Keratinocyte (primary cell): ENCODE data around the gene HERC2. TPM values are rescaled to one million over a fixed set of nuclear protein-coding genes. Genes with fewer than 3 reads are reported as not detected.
A peak's percentile ranks its signal among the peaks of the same experiment; 100 is the strongest.

Experiments used
- DNase-seq: peaks from one replicate; pipeline ENCODE4 v3.0.0-alpha.2; 2011; ENCODE audit warnings: low read depth, missing footprints, low spot score
- FAIRE-seq: peaks from 2 replicates; lab custom pipeline; 2011; peaks lifted over from hg19 to GRCh38; lab: Jason Lieb, UNC
- H2AFZ ChIP-seq: 2 replicates; pipeline ENCODE4 v1.6.0; 2012; ENCODE audit warnings: low read length, control low read depth, inconsistent platforms; ENCODE audit not compliant: control insufficient read depth
- H3K27ac ChIP-seq: 2 replicates; pipeline ENCODE4 v1.5.1; 2011; ENCODE audit warnings: low read length; ENCODE audit not compliant: control insufficient read depth, insufficient read depth
- H3K27me3 ChIP-seq: 3 replicates; pipeline ENCODE4 v1.6.0; 2011; ENCODE audit warnings: low read length; ENCODE audit not compliant: control insufficient read depth, insufficient read depth; ENCODE audit errors: extremely low read depth
- H3K36me3 ChIP-seq, 2 experiments: 2 replicates in 1 of 2; 3 replicates in 1 of 2; pipeline ENCODE4 v1.5.1; 2011; ENCODE audit warnings: low read length in 2 of 2, mild to moderate bottlenecking in 1 of 2; ENCODE audit not compliant: control insufficient read depth in 2 of 2, insufficient read depth in 2 of 2; ENCODE audit errors: extremely low read depth in 1 of 2
- H3K4me1 ChIP-seq: 3 replicates; pipeline ENCODE4 v1.5.1; 2011; ENCODE audit warnings: low read length; ENCODE audit not compliant: control insufficient read depth, insufficient read depth; ENCODE audit errors: extremely low read depth
- H3K4me2 ChIP-seq: 3 replicates; pipeline ENCODE4 v1.6.0; 2011; ENCODE audit warnings: low read depth, low read length; ENCODE audit not compliant: control insufficient read depth, insufficient read depth; ENCODE audit errors: extremely low read depth
- H3K4me3 ChIP-seq, 3 experiments: fragments of 200-600 bp in 1 of 3; sonication (generic) in 1 of 3; 2 replicates in 2 of 3; 3 replicates in 1 of 3; pipeline ENCODE4 v1.5.1; 2011 to 2016; ENCODE audit warnings: low read length in 3 of 3, mild to moderate bottlenecking in 3 of 3, control low read depth in 2 of 3, inconsistent platforms in 1 of 3, low read depth in 1 of 3, mixed read lengths in 1 of 3, mixed run types in 1 of 3, moderate library complexity in 1 of 3; ENCODE audit not compliant: control insufficient read depth in 2 of 3, insufficient read depth in 2 of 3; ENCODE audit errors: extremely low read depth in 1 of 3
- H3K79me2 ChIP-seq: 2 replicates; pipeline ENCODE4 v1.6.0; 2012; ENCODE audit warnings: low read length; ENCODE audit not compliant: control insufficient read depth, insufficient read depth
- H3K9ac ChIP-seq: 3 replicates; pipeline ENCODE4 v1.6.0; 2011; ENCODE audit warnings: low read length; ENCODE audit not compliant: control insufficient read depth, insufficient read depth; ENCODE audit errors: extremely low read depth
- H3K9me1 ChIP-seq: 3 replicates; pipeline ENCODE4 v1.6.0; 2011; ENCODE audit warnings: low read length; ENCODE audit not compliant: control insufficient read depth, insufficient read depth; ENCODE audit errors: extremely low read depth
- H3K9me3 ChIP-seq: 2 replicates; pipeline ENCODE4 v1.5.1; 2012; ENCODE audit warnings: low read depth, low read length; ENCODE audit not compliant: control insufficient read depth
- H4K20me1 ChIP-seq: 3 replicates; pipeline ENCODE4 v1.6.0; 2011; ENCODE audit warnings: low read length; ENCODE audit not compliant: control insufficient read depth, insufficient read depth; ENCODE audit errors: extremely low read depth
- EZH2 ChIP-seq: IDR thresholded peaks from one replicate; pipeline ENCODE4 v1.6.1; 2012; ENCODE audit warnings: inconsistent platforms, mild to moderate bottlenecking, low read length, moderate library complexity
- dilution Hi-C: fragments of 300-500 bp; cut with MboI; formaldehyde crosslinking; loops from one replicate; pipeline ENCODE4 v1.7.0; 2020; ENCODE audit warnings: low sequenced_read_pairs; ENCODE audit not compliant: extremely low pct_ligation_motif_present
- polyA plus RNA-seq, 5 experiments: library from polyadenylated mRNA; depleted of rRNA in 3 of 5; stranded (reverse) in 3 of 5; stranded (forward) in 1 of 5; unstranded in 1 of 5; fragments of >200 nt; gene quantifications; 1 replicate in 1 of 5; 2 replicates in 3 of 5; 3 replicates in 1 of 5; pipeline versions ENCODE4 v1.2.1 to v1.2.3, GENCODE V29; 2011 to 2012; ENCODE audit warnings: missing spikeins in 2 of 5, low read depth in 1 of 5, low replicate concordance in 1 of 5
- TF ChIP-seq, protein P1 (sequence below), 3 experiments: IDR thresholded peaks in 1 of 3; conservative IDR thresholded peaks in 1 of 3; optimal IDR thresholded peaks in 1 of 3; 2 replicates in 2 of 3; 3 replicates in 1 of 3; pipeline versions ENCODE3 to v1.5.1; 2011; ENCODE audit warnings: low read length in 3 of 3, mild to moderate bottlenecking in 3 of 3, moderate library complexity in 2 of 3, control low read depth in 1 of 3, inconsistent platforms in 1 of 3; ENCODE audit not compliant: insufficient read depth in 2 of 3; ENCODE audit errors: extremely low read depth in 1 of 3

HERC2 gene
- polyA plus RNA-seq, 1 donor (not counting 4 experiments of a cell fraction or from before 2014, with no cell fraction given): 12.4 TPM

- Histone ChIP-seq H3K36me3 (peaks cover 7 to 11% of the 10 kb centered on the region in 2 experiments), H3K9me3 (no peaks in the 10 kb centered on the region), H3K9me1 (no peaks in the 10 kb centered on the region), H2AFZ (no peak overlapping the region), H3K9ac (no peak overlapping the region), H4K20me1 (no peaks in the 10 kb centered on the region), H3K4me1 (peaks cover 2% of the 10 kb centered on the region), H3K27ac (no peak overlapping the region), H3K4me3 (no peak overlapping the region), H3K4me2 (no peak overlapping the region), H3K79me2 (no peaks in the 10 kb centered on the region), H3K27me3 (peaks cover 26% of the 10 kb centered on the region)
- DNase-seq (no peak), FAIRE-seq (no peak)
- dilution Hi-C loops: no loop called here
- TF ChIP-seq, protein P1, sequence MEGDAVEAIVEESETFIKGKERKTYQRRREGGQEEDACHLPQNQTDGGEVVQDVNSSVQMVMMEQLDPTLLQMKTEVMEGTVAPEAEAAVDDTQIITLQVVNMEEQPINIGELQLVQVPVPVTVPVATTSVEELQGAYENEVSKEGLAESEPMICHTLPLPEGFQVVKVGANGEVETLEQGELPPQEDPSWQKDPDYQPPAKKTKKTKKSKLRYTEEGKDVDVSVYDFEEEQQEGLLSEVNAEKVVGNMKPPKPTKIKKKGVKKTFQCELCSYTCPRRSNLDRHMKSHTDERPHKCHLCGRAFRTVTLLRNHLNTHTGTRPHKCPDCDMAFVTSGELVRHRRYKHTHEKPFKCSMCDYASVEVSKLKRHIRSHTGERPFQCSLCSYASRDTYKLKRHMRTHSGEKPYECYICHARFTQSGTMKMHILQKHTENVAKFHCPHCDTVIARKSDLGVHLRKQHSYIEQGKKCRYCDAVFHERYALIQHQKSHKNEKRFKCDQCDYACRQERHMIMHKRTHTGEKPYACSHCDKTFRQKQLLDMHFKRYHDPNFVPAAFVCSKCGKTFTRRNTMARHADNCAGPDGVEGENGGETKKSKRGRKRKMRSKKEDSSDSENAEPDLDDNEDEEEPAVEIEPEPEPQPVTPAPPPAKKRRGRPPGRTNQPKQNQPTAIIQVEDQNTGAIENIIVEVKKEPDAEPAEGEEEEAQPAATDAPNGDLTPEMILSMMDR (optimal IDR thresholded peaks at IDR 0.05 in 1 of 3, IDR thresholded peaks at IDR 0.05 in 1 of 3, conservative IDR thresholded peaks at IDR 0.05 in 1 of 3; ENCODE audit: extremely low read depth in 1 of 3, insufficient read depth in 2 of 3, low read length in 3 of 3): no peak
- TF ChIP-seq EZH2: no peak
Observed at GRCh38 chr15:28107904-28108275, 214.1 kb downstream of the HERC2 start.

DNA sequence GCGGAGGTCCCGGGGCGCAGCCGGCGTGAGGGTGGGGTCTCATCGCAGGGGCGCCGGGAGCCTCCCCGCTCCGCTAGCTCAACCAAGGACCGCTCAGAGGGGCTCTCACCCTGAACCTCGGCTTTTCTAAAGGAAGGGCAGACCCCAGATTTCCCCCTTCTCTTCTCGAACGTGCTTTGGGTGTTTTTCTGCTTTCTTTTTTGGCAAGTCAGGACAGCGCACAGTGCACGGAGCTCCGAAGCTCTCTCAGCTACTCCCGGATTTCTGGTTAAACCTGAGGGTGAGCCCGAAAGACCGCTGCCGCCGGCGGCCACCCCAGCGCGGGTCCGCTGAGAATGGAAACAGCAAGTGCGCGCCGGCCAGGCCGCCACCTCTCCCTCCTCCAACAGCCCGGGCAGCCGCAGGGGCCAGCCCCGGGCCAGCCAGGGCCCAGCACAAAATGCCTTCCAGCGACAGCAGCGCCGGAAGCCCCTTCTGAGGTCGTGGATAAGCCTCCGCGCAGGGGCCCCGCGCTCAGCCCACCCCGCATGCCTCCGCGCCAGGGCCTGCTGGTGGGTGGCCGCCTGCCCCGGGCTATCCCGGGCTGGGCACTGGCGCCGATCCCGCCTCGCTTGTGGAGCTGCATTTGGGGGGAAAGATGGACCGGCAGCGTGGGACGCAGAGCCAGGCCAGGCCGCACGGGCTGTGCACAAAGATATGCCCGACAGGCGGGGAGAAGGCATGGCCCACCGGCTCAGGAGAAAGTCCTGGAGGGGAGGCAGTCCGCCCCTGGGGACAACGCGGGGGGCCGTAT is 214.7 kb downstream of the HERC2 start:
- Histone ChIP-seq H4K20me1 (no peaks in the 10 kb centered on the region), H2AFZ (peak overlapping the region; percentile 5), H3K27me3 (peaks cover 26% of the 10 kb centered on the region), H3K9ac (no peak overlapping the region), H3K9me3 (no peaks in the 10 kb centered on the region), H3K4me2 (peak overlapping the region; percentile 50), H3K9me1 (no peaks in the 10 kb centered on the region), H3K27ac (no peak overlapping the region), H3K4me3 (peak overlapping the region; percentile 9 to 50 (median 32)), H3K4me1 (peaks cover 2% of the 10 kb centered on the region), H3K79me2 (no peaks in the 10 kb centered on the region), H3K36me3 (peaks cover under 1 to 7% of the 10 kb centered on the region in 2 experiments)
- peak; percentile 68 for TF ChIP-seq EZH2
- TF ChIP-seq, protein P1 (optimal IDR thresholded peaks at IDR 0.05 in 1 of 3, IDR thresholded peaks at IDR 0.05 in 1 of 3, conservative IDR thresholded peaks at IDR 0.05 in 1 of 3; ENCODE audit: extremely low read depth in 1 of 3, insufficient read depth in 2 of 3, low read length in 3 of 3): no peak
- dilution Hi-C loops: no loop called here
- no peak for DNase-seq
- no peak for FAIRE-seq
